ENCODE results near the gene SGIP1. TPM values are rescaled to one million over a fixed set of nuclear protein-coding genes. Genes with fewer than 3 reads are reported as not detected.

SGIP1 gene
- total and polyA plus RNA-seq, 2 donors (not counting 3 experiments of a cell fraction or from before 2014, with no cell fraction given): 30.9 to 68.9 TPM

- FAIRE-seq (no peak), DNase-seq (ENCODE audit: low read depth, low spot score) (no peak)
- no peaks in the 10 kb centered on the region for H3K79me2 ChIP-seq (ENCODE audit: control insufficient read depth, insufficient read depth, low read length)
- no peaks in the 10 kb centered on the region for H3K9me1 ChIP-seq (replicated peaks; ENCODE audit: control insufficient read depth, extremely low read depth, insufficient read depth, low read length)
- peaks cover 26% of the 10 kb centered on the region for H3K4me1 ChIP-seq (ENCODE audit: control insufficient read depth, extremely low read depth, insufficient read depth, low read length)
- H3K27me3 ChIP-seq (ENCODE audit: control insufficient read depth in 2 of 2, insufficient read depth in 2 of 2, low read length in 2 of 2): no peaks in the 10 kb centered on the region
- ChIA-PET CTCF (interaction anchor here (1.4 to 2.5 kb wide), 2 partner anchors 14 to 26 kb away, joined by 6 to 14 read pairs; no protein-coding TSS in a partner anchor), POLR2A (no interaction called here)
- no TSS peak for BruUV-seq (replicated peaks)
- H3K4me2 ChIP-seq (ENCODE audit: insufficient read depth, low read length): peak overlapping the region; percentile 51
- no peak overlapping the region for H3K9ac ChIP-seq (replicated peaks; ENCODE audit: extremely low read depth, insufficient read depth, low read length)
- H4K20me1 ChIP-seq (replicated peaks; ENCODE audit: control insufficient read depth, extremely low read depth, insufficient read depth, low read length): no peaks in the 10 kb centered on the region
- no peak overlapping the region for H3K4me3 ChIP-seq (replicated peaks in 1 of 3; ENCODE audit: insufficient read depth in 1 of 3, low read depth in 1 of 3, low read length in 3 of 3)
- peak overlapping the region; percentile 25 for H3K27ac ChIP-seq (ENCODE audit: insufficient read depth, low read depth, low read length)
- TF ChIP-seq GATA2 (IDR thresholded peaks at IDR 0.05; ENCODE audit: insufficient read depth, insufficient read length, low read depth, low read length) (no peak), CTCF (IDR thresholded peaks at IDR 0.05; ENCODE audit: extremely low read depth in 1 of 2, insufficient read depth in 1 of 2, low read depth in 1 of 2, low read length in 2 of 2) (no peak)
- peak overlapping the region; percentile 79 for H2AFZ ChIP-seq (ENCODE audit: low read depth, low read length)
- intact Hi-C loops (cut with micrococcal nuclease) (loop anchor here (10.0 kb wide), 1 partner anchor 796 kb away; no protein-coding TSS in a partner anchor), dilution Hi-C loops (cut with MboI; ENCODE audit: extremely low pct_ligation_motif_present, low sequenced_read_pairs) (no loop called here)
- H3K9me3 ChIP-seq (replicated peaks; ENCODE audit: control insufficient read depth, insufficient read depth, low read length): no peaks in the 10 kb centered on the region
- H3K36me3 ChIP-seq (ENCODE audit: control insufficient read depth in 2 of 2, extremely low read depth in 1 of 2, insufficient read depth in 2 of 2, low read length in 2 of 2): no peaks in the 10 kb centered on the region
Observed at GRCh38 chr1:66751160-66751559, 217.2 kb downstream of the SGIP1 start.

DNA sequence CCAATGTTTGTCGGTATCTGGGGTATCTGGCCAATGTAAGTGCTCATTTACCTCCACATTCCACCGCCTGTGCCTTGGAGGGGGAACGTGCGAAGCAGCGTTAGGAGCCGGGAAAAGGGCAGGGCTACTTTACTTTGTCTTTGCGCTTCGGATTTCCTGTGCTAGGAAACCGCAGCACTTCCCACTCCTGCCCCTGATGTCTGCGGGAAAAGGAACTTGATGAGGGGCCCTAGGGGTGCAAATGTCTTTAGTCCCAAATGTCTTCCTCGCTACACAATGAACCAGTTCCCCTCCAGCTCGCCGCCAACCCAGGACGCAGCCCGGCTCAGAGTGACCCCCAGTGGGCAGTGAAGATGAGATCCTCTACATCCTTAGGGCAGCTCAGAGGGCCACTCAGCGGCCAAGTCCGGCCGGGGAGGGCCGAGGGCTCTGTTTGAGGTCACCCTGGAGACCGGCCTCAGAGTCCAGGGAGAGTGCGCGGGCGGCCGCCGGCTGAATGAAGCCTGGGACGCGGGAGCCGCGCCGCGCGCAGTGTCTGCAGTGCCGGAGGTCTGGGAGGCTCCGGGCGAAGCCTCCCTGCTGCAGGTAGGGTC, 218.1 kb downstream of the SGIP1 start, which contains the start of gene DYNLT5:
TSS of gene DYNLT5 (plus strand) at position 460 of the 593 bp plus-strand sequence. CDS start 2,200 bp downstream, outside the sequence.
- no peaks in the 10 kb centered on the region for H3K9me3 ChIP-seq (replicated peaks; ENCODE audit: control insufficient read depth, insufficient read depth, low read length)
- DNase-seq (ENCODE audit: low read depth, low spot score) (peak; percentile 72), FAIRE-seq (peak; percentile 76)
- dilution Hi-C loops (cut with MboI; ENCODE audit: extremely low pct_ligation_motif_present, low sequenced_read_pairs): no loop called here
- H3K9me1 ChIP-seq (replicated peaks; ENCODE audit: control insufficient read depth, extremely low read depth, insufficient read depth, low read length): no peaks in the 10 kb centered on the region
- ChIA-PET POLR2A (no interaction called here), CTCF (interaction anchor here (0.6 to 2.5 kb wide), 6 partner anchors 19 to 306 kb away, joined by 3 to 14 read pairs (median 6); no protein-coding TSS in a partner anchor)
- peak within 1 kb of the TSS in 2 of 3 experiments; percentile 27 to 41 for H3K4me3 ChIP-seq (replicated peaks in 1 of 3; ENCODE audit: insufficient read depth in 1 of 3, low read depth in 1 of 3, low read length in 3 of 3)
- H2AFZ ChIP-seq (ENCODE audit: low read depth, low read length): peak within 1 kb of the TSS; percentile 79
- TF ChIP-seq MYC (IDR thresholded peaks at IDR 0.05; ENCODE audit: low read depth, low read length) (no peak), GATA2 (IDR thresholded peaks at IDR 0.05; ENCODE audit: insufficient read depth, insufficient read length, low read depth, low read length) (peak; percentile 24), POLR2A (IDR thresholded peaks at IDR 0.05; ENCODE audit: low read depth, low read length) (no peak), CTCF (IDR thresholded peaks at IDR 0.05; ENCODE audit: extremely low read depth in 1 of 2, insufficient read depth in 1 of 2, low read depth in 1 of 2, low read length in 2 of 2) (peak; percentile 33 to 46), EZH2 (IDR thresholded peaks at IDR 0.05; ENCODE audit: borderline replicate concordance, low read depth, low read length, severe bottlenecking) (no peak), JUN (IDR thresholded peaks at IDR 0.05; ENCODE audit: borderline replicate concordance, insufficient read depth, insufficient read length, low read depth) (no peak), POLR2AphosphoS5 (IDR thresholded peaks at IDR 0.05; ENCODE audit: insufficient read depth, low read depth, low read length) (peak; percentile 52), FOS (IDR thresholded peaks at IDR 0.05; ENCODE audit: borderline replicate concordance, insufficient read depth, low read length) (no peak), MAX (IDR thresholded peaks at IDR 0.05; ENCODE audit: insufficient read depth, insufficient read length) (peak; percentile 25)
- peak within 1 kb of the TSS; percentile 25 for H3K27ac ChIP-seq (ENCODE audit: insufficient read depth, low read depth, low read length)
- BruUV-seq (replicated peaks): no TSS peak
- H3K36me3 ChIP-seq (ENCODE audit: control insufficient read depth in 2 of 2, extremely low read depth in 1 of 2, insufficient read depth in 2 of 2, low read length in 2 of 2): no peaks in the 10 kb centered on the region
- no peaks in the 10 kb centered on the region for H4K20me1 ChIP-seq (replicated peaks; ENCODE audit: control insufficient read depth, extremely low read depth, insufficient read depth, low read length)
- H3K27me3 ChIP-seq (ENCODE audit: control insufficient read depth in 2 of 2, insufficient read depth in 2 of 2, low read length in 2 of 2): no peaks in the 10 kb centered on the region
- no peaks in the 10 kb centered on the region for H3K79me2 ChIP-seq (ENCODE audit: control insufficient read depth, insufficient read depth, low read length)
- peak within 1 kb of the TSS; percentile 42 for H3K9ac ChIP-seq (replicated peaks; ENCODE audit: extremely low read depth, insufficient read depth, low read length)
- peaks cover 26% of the 10 kb centered on the region for H3K4me1 ChIP-seq (ENCODE audit: control insufficient read depth, extremely low read depth, insufficient read depth, low read length)
- intact Hi-C loops (cut with micrococcal nuclease): loop anchor here (1.0 to 10.0 kb wide), 6 partner anchors 23 to 797 kb away; partner anchors contain the start of genes DNAI4 and MIER1
- peak within 1 kb of the TSS; percentile 51 for H3K4me2 ChIP-seq (ENCODE audit: insufficient read depth, low read length)
